Hepatocyte (in vitro differentiated cells): ENCODE measurements around the gene MAP3K8. TPM values are rescaled to one million over a fixed set of nuclear protein-coding genes. Genes with fewer than 3 reads are reported as not detected.

Experiments used
- DNase-seq: peaks from one replicate; pipeline ENCODE4 v3.0.0-alpha.2; 2016; ENCODE audit warnings: low spot score
- H2AFZ ChIP-seq: fragments of 200-600 bp; sonication (generic); 2 replicates; pipeline ENCODE4 v1.6.0; 2016; ENCODE audit warnings: antibody characterized with exemption, mild to moderate bottlenecking
- H3K27ac ChIP-seq: fragments of 200-600 bp; sonication (generic); 2 replicates; pipeline ENCODE4 v1.5.1; 2016; ENCODE audit warnings: mild to moderate bottlenecking
- H3K27me3 ChIP-seq: fragments of 200-600 bp; sonication (generic); 2 replicates; pipeline ENCODE4 v1.6.1; 2016
- H3K36me3 ChIP-seq: fragments of 200-600 bp; sonication (generic); replicated peaks from 2 replicates; pipeline ENCODE4 v1.5.1; 2016; ENCODE audit warnings: low read depth; ENCODE audit not compliant: insufficient read depth
- H3K4me1 ChIP-seq: fragments of 200-600 bp; sonication (generic); 2 replicates; pipeline ENCODE4 v1.5.1; 2016; ENCODE audit warnings: mild to moderate bottlenecking, moderate library complexity; ENCODE audit not compliant: insufficient read depth
- H3K4me2 ChIP-seq: fragments of 200-600 bp; sonication (generic); 2 replicates; pipeline ENCODE4 v1.6.0; 2016
- H3K4me3 ChIP-seq: fragments of 200-600 bp; sonication (generic); 2 replicates; pipeline ENCODE4 v1.5.1; 2016; ENCODE audit warnings: mild to moderate bottlenecking
- H3K79me2 ChIP-seq: fragments of 200-600 bp; sonication (generic); 2 replicates; pipeline ENCODE4 v1.6.0; 2017; ENCODE audit warnings: mild to moderate bottlenecking
- H3K9me2 ChIP-seq: fragments of 200-600 bp; sonication (generic); replicated peaks from 2 replicates; pipeline ENCODE4 v1.6.0; 2017; ENCODE audit warnings: mild to moderate bottlenecking; ENCODE audit not compliant: insufficient read depth
- H3K9me3 ChIP-seq: fragments of 200-600 bp; sonication (generic); 2 replicates; pipeline ENCODE4 v1.5.1; 2016; ENCODE audit warnings: low read depth, mild to moderate bottlenecking
- H4K20me1 ChIP-seq: fragments of 200-600 bp; sonication (generic); 2 replicates; pipeline ENCODE4 v1.6.0; 2016; ENCODE audit warnings: mild to moderate bottlenecking; ENCODE audit not compliant: insufficient read depth, poor library complexity, severe bottlenecking
- EZH2 ChIP-seq: fragments of 200-600 bp; sonication (generic); IDR thresholded peaks from 2 replicates; pipeline ENCODE4 v1.6.1; 2016; ENCODE audit warnings: antibody characterized with exemption, mild to moderate bottlenecking, borderline replicate concordance
- EZH2phosphoT487 ChIP-seq: fragments of 200-600 bp; sonication (generic); IDR thresholded peaks from one replicate; pipeline ENCODE4 v1.6.1; 2018; ENCODE audit warnings: antibody characterized with exemption, mild to moderate bottlenecking, low read depth, moderate library complexity; ENCODE audit not compliant: unreplicated experiment, severe bottlenecking
- WGBS: methylation state at CpG from one replicate; pipeline ENCODE4 v1.1.6; 2016; ENCODE audit warnings: low lambda C conversion rate; ENCODE audit errors: missing lambda C conversion rate; 5-methylcytosine and 5-hydroxymethylcytosine counted together
- polyA plus RNA-seq: library from polyadenylated mRNA; unstranded; fragments of >200 nt; fragmentation: Nextera tagmentation; extraction: Ambion mirVana; gene quantifications from 2 replicates; pipeline ENCODE4 v1.2.1, GENCODE V29; 2016
- total RNA-seq: library from RNA; depleted of rRNA; stranded (reverse); fragments of >200 nt; gene quantifications from 2 replicates; pipeline ENCODE4 v1.2.3, GENCODE V29; 2014
- TF ChIP-seq, protein P1 (sequence below): fragments of 200-600 bp; sonication (generic); IDR thresholded peaks from 2 replicates; pipeline ENCODE4 v1.5.1; 2016; ENCODE audit warnings: antibody characterized with exemption, mild to moderate bottlenecking; ENCODE audit not compliant: poor library complexity

Gene MAP3K8
- total and polyA plus RNA-seq, 2 experiments from 2014 or later = 23.0 to 40.0 TPM

DNA sequence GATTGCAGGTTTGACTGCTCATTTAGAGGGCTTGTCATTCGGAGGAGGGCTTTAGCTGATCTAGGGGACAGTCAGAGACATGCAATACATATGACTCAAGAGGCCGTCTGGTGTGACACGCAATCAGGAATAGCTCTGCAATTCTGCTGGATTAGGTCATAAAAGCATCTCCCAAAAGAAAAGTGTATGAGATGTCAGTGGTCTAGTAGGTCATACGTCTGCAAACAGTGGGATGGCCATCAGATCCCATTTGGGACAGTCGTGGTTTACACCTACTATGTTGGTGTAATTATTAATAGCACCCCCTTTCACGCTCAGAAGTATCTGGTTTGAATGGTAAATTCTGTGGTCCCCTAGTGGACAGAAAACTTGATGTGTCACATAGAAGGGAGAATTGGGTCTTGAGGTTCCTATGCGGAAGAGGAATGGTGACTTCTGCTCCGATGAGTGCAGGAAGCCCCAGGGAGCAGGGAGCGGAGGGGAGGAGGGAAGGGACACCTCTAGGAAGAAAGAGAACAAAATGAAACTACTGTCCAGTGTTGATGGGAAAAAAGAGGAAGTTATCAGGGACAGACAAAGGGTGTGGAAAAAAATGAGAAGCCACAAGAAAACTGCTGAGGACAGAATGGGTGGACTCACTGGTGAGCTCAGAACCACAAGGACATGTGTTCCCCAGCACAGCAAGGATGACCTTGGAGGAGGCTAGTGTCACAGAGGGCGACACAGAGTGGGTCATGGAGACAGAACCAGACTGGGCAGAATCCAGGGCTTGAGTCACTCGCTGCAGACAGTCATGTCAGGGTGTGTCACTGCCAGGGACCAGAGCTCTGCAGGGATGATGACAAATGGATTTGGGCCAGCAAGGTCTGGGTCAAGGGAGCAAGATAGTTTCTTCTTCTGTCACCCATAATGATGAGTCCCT is 59.9 kb downstream of the MAP3K8 start:
- H3K27ac ChIP-seq = no peak overlapping the region
- H3K4me3 ChIP-seq = no peak overlapping the region
- no peaks in the 10 kb centered on the region for H4K20me1 ChIP-seq
- H2AFZ ChIP-seq = no peak overlapping the region
- no peaks in the 10 kb centered on the region for H3K4me1 ChIP-seq
- DNase-seq = no peak
- H3K4me2 ChIP-seq = no peak overlapping the region
- no peaks in the 10 kb centered on the region for H3K9me3 ChIP-seq
- H3K79me2 ChIP-seq = no peaks in the 10 kb centered on the region
- 87% methylated on average over 11 of the region's 11 CpGs for WGBS
- no peaks in the 10 kb centered on the region for H3K27me3 ChIP-seq
- TF ChIP-seq EZH2 (no peak), EZH2phosphoT487 (no peak)
- no peaks in the 10 kb centered on the region for H3K9me2 ChIP-seq
- no peaks in the 10 kb centered on the region for H3K36me3 ChIP-seq

DNA sequence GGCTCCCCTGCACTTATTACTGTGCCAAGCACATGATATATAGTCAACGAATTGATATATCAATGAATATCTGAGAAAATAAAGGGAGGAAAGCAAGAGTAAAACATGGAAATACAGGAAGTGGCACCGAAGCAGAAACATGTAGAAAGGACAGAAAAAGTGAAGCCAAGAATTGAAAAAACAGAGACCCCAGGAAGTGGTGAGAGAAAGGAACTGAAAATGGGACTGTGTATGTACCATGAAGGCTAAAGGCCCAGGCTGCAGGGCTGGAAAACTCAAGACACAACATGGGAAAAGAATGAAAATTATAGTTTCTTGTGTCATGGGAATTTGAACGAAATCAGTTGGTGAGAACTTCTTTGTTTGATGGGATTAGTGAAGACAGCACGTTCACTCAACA is 60.6 kb downstream of the MAP3K8 start:
- Histone ChIP-seq H3K27ac (no peak overlapping the region), H3K79me2 (no peaks in the 10 kb centered on the region), H3K4me3 (no peak overlapping the region), H3K4me2 (no peak overlapping the region), H3K36me3 (no peaks in the 10 kb centered on the region), H2AFZ (no peak overlapping the region), H3K27me3 (no peaks in the 10 kb centered on the region), H3K9me2 (no peaks in the 10 kb centered on the region), H3K4me1 (no peaks in the 10 kb centered on the region), H3K9me3 (no peaks in the 10 kb centered on the region), H4K20me1 (no peaks in the 10 kb centered on the region)
- TF ChIP-seq EZH2phosphoT487 = no peak
- TF ChIP-seq EZH2 = no peak
- TF ChIP-seq, protein P1, sequence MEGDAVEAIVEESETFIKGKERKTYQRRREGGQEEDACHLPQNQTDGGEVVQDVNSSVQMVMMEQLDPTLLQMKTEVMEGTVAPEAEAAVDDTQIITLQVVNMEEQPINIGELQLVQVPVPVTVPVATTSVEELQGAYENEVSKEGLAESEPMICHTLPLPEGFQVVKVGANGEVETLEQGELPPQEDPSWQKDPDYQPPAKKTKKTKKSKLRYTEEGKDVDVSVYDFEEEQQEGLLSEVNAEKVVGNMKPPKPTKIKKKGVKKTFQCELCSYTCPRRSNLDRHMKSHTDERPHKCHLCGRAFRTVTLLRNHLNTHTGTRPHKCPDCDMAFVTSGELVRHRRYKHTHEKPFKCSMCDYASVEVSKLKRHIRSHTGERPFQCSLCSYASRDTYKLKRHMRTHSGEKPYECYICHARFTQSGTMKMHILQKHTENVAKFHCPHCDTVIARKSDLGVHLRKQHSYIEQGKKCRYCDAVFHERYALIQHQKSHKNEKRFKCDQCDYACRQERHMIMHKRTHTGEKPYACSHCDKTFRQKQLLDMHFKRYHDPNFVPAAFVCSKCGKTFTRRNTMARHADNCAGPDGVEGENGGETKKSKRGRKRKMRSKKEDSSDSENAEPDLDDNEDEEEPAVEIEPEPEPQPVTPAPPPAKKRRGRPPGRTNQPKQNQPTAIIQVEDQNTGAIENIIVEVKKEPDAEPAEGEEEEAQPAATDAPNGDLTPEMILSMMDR = no peak
- WGBS = 94% methylated on average over 4 of the region's 4 CpGs
- no peak for DNase-seq

- Histone ChIP-seq H3K4me3 (no peak overlapping the region), H2AFZ (no peak overlapping the region), H3K4me2 (no peak overlapping the region), H3K36me3 (no peaks in the 10 kb centered on the region), H3K27ac (no peak overlapping the region), H4K20me1 (no peaks in the 10 kb centered on the region), H3K27me3 (no peaks in the 10 kb centered on the region), H3K79me2 (no peaks in the 10 kb centered on the region), H3K9me2 (no peaks in the 10 kb centered on the region), H3K4me1 (no peaks in the 10 kb centered on the region), H3K9me3 (no peaks in the 10 kb centered on the region)
- WGBS = 83% methylated on average over 6 of the region's 6 CpGs
- DNase-seq = no peak
- TF ChIP-seq, protein P1 = no peak
- TF ChIP-seq EZH2 (no peak), EZH2phosphoT487 (no peak)
Observed at GRCh38 chr10:30495687-30496086, 61.7 kb downstream of the MAP3K8 start.

DNA sequence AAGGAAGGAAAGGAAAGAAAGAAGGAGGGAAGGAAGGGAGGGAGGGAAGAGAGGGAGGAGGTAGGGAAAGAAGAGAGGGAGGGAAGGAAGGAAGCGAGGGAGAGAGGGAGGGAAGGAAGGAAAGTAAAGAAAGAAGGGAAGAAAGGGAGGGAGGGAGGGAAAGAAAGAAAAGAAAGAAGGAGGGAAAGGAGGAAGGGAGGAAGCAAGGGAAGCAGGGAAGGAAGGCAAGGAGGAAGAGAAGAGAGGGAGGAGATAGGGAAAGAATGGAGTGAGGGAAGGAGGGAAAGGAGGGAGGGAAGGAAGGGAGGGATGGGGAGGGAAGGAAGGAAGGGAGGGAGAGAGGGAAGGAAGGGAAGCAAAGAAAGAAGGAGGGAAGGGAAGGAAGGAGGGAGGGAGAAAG is 65.8 kb downstream of the MAP3K8 start:
- 63% methylated on average over 1 of the region's 1 CpG for WGBS
- TF ChIP-seq EZH2 (no peak), EZH2phosphoT487 (no peak)
- TF ChIP-seq, protein P1 = no peak

More for the DNA sequence above, 65.8 kb downstream of the MAP3K8 start:
- Histone ChIP-seq H3K79me2 (no peaks in the 10 kb centered on the region), H3K4me1 (no peaks in the 10 kb centered on the region), H3K9me2 (no peaks in the 10 kb centered on the region), H4K20me1 (no peaks in the 10 kb centered on the region), H3K4me2 (no peak overlapping the region), H3K27ac (no peak overlapping the region), H3K4me3 (no peak overlapping the region), H2AFZ (no peak overlapping the region), H3K27me3 (no peaks in the 10 kb centered on the region), H3K36me3 (no peaks in the 10 kb centered on the region), H3K9me3 (no peaks in the 10 kb centered on the region)
- no peak for DNase-seq
